HuH-7.5 (cell line): ENCODE results near the gene SCAPER.
"Not testable (repeated sequence)": the region's sequence is repeated elsewhere in the genome, so short reads cannot be mapped to it uniquely, and the experiment has no call there.

Experiments used
- DNase-seq: peaks from one replicate; pipeline ENCODE4 v3.0.0; 2011; ENCODE audit warnings: low spot score

Gene SCAPER

GRCh38 chr15:76861815-76862397, 43.2 kb downstream of the SCAPER start:
- no peak for DNase-seq

DNA sequence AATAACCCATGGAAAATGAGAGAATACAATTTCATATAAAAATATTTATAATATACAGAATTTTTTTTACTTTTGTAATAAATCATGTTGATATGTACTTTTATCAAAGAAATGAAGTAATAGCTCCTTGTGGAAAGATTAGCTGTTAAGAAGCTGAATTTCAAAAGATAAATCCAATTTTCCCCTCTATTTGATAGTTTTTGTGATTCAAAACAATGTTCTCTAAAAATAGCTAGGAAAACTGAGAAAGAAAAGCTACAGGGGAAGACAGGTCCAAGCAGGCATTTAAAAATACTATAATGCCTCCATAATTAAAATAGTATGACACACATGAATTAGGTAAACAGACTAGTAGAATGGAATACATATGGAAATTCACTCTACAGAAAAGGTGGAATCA, 44.9 kb downstream of the SCAPER start:
- DNase-seq = no peak

GRCh38 chr15:76850367-76850766, 54.8 kb downstream of the SCAPER start:
- not testable (repeated sequence) for DNase-seq

- no peak for DNase-seq
Observed at GRCh38 chr15:76846782-76847181, 58.4 kb downstream of the SCAPER start.

DNA sequence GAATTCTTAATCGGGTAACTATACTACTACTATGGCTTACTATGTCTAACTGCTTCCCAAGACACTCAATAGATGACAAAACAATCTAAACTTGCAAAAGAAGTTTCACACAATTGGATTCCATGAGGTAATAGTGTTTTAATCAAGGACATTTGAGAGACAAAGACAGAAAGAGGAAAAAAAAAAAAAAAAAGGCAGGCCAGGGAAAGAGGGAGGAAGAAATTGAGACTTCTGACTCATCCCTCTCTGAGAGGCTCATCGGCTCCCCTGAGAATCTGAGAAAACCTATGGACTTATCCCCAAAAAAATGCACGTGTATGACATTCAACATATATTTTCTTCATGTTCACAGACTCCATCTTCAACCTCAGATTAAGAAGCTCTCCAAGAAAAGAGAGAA, 61.0 kb downstream of the SCAPER start:
- no peak for DNase-seq

DNA sequence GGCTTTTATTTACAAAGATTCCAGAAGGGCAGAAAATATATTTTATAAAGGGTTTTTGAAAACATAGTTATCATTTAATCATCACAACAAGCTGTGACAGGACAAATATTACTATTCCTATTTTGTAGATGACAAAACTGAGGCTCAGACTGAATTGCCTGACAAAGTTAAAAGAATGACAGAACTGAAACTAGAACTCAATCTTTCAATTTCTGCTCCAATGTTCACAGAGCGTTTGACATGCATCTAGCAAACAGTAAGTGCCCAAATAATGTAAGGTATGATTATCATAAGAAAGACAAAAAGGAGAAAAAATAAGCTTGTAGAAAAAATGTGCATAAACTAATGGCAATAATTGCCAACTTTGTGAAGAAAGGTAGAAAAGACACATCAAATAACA, 61.9 kb downstream of the SCAPER start:
- DNase-seq = no peak

DNA sequence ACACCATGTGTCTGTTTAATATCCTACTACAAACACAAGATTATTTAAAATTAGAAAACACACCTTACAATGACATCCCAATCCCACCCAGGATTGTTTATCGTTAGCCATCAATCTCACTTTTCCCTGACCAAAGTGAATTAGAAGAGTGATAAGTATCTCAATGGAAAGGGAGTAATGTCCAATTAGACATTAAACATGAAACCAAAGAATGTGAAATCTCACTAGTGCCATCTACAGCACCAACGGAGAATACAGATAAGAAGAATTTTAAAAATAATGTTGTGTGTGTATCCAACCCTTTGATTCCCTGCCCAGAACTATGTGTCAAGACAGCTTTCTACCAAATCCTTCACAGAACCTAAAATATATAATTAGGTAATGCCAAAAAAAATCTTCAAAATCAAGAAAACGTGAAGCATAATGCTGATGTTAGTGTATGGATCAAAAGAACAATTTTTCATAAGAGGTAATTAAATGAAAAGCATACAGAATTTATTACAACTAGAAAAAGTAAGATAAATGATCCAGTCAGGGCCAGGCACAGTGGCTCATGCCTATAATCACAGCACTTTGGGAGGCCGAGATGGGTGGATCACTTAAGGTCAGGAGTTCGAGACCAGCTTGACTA, 64.2 kb downstream of the SCAPER start:
- no peak for DNase-seq

GRCh38 chr15:76839173-76839572, 66.0 kb downstream of the SCAPER start:
- DNase-seq = no peak

GRCh38 chr15:76837474-76837873, 67.7 kb downstream of the SCAPER start:
- DNase-seq = no peak

DNA sequence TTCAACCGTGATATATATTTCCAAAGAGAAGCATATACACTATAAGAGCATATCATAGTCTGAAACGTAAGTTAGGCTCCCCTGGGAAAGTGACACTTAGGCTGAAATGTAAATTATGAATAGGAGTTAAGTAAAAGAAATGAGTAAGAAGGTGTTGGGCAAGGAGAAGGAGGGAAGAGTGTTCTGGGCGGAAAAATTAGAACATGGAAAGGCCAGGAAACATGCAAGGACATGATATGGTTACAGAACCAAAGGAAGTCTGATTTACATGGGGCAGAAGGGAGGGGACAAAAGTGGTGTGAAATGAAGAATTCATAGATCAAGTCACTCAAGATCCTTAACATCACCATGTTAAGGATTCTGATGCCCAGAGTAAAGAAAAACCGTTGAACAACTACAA, 75.2 kb downstream of the SCAPER start:
- DNase-seq = no peak

- DNase-seq = no peak
Observed at GRCh38 chr15:76823890-76824289, 81.2 kb downstream of the SCAPER start.

DNA sequence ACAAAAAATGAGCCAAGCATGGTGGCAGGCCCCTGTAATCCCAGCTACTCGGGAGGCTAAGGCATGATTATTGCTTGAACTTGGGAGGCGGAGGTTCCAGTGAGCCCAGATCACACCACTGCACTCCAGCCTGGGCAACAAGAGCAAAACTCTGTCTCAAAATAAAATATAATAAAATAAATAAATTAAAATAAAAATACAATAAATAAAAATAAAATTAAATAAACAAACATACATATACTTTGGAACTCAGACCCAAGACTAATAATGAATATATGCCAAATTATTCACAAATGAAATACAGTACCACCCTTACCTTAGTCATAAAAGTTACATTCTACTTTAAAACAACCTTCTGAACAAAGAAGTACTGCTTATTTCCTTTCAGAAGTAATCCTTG, 81.8 kb downstream of the SCAPER start:
- DNase-seq = no peak

DNA sequence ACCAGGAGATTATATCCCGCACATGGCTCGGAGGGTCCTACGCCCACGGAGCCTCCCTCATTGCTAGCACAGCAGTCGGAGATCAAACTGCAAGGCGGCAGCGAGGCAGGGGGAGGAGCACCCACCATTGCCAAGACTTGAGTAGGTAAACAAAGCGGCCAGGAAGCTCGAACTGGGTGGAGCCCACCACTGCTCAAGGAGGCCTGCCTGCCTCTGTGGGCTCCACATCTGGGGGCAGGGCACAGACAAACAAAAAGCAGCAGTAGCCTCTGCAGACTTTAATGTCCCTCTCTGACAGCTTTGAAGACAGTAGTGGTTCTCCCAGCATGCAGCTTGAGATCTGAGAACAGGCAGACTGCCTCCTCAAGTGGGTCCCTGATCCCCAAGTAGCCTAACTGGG, 86.2 kb downstream of the SCAPER start:
- DNase-seq = not testable (repeated sequence)

GRCh38 chr15:76815421-76815820, 89.7 kb downstream of the SCAPER start:
- DNase-seq = no peak

DNA sequence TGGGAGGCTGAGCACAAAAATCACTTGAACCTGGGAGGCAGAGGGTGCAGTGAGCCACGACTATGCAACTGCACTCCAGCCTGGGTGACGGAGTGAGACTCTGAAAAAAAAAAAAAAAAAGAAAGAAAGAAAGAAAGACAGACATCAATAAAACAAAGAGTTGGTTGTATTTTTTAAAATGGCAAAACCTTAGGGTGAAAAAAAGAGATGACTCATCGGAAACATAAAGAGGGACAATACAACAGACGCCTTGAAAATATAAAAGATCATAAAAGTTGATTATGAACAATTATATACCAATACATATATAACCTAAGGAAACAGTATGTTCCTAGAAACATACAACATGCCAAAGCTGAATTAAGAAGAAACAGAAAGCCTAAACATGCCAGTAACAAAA, 92.8 kb downstream of the SCAPER start:
- no peak for DNase-seq

DNA sequence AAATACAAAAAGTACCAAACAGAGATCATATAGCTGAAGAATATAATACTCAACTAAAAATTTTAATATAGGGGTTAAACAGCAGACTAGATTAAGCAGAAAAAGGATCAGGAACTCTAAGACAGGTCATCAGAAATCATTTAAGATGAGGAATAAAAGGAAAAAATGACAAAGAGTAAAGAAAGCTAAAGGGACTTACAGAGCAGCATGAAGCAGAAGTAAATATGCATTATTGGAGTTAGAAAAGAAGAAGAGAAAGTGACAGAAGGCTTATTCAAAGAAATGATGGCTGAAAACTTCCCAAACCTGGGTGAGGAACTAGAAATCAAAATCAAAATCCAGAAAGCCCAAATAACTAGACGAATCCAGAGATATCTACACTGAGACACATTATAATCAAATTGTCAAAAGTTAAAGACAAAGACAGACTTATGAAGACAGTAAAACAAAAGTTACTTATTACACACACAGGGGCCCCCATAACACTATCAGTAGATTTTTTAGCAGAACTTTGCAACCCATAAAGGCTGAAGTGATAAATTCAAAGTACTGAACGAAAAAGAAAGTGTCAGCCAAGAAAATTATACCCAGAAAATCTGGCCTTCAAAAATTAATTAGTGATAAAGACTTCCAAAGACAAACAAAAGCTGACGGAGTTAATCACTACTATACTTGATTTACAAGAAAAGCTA, 95.6 kb downstream of the SCAPER start:
- no peak for DNase-seq

DNA sequence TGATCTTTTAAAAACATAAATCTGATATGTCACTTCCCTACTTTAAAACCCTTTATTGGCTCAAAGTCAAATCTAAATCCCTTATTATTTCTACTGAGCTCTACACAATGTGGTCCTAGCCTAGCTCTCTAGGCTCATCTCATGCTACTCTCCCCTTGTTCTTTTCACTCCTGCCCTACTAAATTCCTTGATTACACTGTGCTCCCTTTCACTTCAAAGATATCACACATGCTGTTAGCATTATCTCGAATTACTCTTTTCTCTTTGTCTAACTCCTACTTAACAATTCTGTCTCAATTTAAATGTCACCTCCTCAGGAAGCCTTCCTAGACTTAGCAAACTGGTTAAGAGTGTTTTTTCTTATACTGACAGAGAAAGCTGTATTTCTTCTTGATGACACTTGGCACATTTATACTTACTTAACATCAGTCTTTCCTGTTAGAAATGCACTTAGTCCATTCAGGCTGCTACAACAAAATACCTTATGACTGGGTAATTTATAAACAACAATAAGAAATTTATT, 102.0 kb downstream of the SCAPER start:
- no peak for DNase-seq

GRCh38 chr15:76802411-76802810, 102.7 kb downstream of the SCAPER start:
- DNase-seq = no peak

DNA sequence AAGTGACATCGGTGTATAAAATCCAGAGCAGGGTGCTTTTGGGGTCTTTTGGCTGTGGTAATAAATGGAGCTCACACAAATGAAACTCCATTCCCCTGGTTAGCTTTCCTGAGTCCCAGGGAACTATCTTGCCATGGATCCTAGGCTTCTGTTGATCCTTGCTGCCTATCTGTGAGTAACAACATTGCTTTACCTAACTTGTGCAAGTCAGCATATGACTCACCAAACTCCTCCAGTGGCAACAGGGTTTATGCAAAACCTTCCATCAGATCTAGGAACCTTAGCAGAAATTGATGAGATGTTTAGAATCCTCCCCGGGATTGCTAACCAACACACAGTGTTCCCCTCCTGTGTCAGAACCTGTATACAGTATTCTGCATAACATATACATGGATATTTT, 105.4 kb downstream of the SCAPER start:
- DNase-seq = no peak

- no peak for DNase-seq
Observed at GRCh38 chr15:76795217-76795616, 109.9 kb downstream of the SCAPER start.

- DNase-seq = no peak
Observed at GRCh38 chr15:76793162-76793561, 112.0 kb downstream of the SCAPER start.

DNA sequence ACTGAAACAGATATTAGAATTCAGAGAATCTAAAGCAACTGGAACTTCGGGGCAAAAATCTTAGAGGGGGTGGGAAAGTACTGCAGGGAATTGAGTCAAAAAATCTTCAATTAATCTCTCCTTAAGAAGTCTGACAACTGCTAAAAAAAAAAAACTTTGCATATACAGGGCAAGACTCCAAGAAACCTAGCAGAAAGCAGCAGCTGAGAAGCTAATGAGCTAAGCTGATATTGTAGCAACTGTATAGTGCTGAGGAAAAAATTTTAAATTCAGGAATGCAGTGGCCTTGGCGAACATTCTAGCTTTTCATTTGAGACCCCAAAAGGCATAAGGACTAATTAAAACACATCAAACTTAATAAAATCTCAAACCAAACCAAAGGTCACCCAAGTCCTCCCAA, 113.6 kb downstream of the SCAPER start:
- no peak for DNase-seq

- DNase-seq = no peak
Observed at GRCh38 chr15:76787273-76787672, 117.9 kb downstream of the SCAPER start.
